HG03378 (cell line): Measurements from ENCODE around the gene TTLL11.
"Not testable (repeated sequence)": the region's sequence is repeated elsewhere in the genome, so short reads cannot be mapped to it uniquely, and the experiment has no call there.

ENCODE experiments used
- ATAC-seq: cut with Tn5 transposase; IDR thresholded peaks from one replicate; pipeline ENCODE4 v1.9.1; 2021; ENCODE audit warnings: mild to moderate bottlenecking, moderate library complexity; ENCODE audit not compliant: unreplicated experiment

The TTLL11 gene

DNA sequence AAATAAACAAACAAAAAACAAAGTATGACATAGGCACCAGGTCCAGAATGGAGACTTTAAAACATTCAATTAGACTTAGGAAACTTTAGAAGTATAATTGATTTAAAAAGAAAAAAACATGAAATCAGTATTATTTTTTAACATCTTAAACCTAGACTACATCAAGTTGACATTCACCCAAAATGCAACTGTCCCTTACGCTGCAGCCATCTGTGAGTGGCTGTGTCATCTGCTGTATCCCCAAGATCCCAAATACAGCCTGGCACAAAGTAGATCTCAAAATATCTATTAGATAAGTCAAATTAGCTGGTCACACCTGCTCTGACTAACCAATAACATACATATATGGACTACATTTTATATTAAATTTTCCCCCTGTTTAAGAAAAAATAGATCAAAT is 7.8 kb downstream of the TTLL11 start:
- ATAC-seq, result no peak

DNA sequence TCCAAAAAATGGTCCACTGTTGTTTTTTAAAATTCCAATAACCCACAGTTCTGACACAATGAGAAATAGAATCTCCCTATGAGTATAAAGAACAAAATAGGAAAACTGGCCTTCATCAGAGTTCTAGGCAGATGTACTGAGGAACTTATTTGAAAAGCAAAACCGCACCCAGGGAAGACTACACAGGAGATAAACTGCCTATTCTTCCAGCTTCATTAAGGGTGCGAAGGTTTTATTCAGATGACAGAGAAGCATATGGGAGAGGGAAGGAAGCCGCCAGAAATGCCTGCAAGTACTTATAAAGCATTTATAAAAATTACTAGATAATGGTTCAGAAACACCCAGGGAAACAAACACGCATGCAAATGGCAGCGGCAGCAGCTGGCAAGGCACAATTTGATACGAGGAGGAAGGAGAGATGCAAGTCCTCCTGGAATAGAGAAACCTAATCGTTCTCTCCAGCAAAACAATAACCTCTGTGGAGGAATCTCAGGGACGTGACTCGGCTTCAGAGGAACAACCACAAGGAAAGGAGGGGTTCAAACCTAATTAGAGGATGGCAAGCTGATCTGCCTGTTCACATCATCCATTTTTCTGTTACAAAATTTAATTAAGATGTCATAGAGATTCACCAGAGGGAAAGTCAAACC is 9.0 kb downstream of the TTLL11 start:
- ATAC-seq, result no peak

DNA sequence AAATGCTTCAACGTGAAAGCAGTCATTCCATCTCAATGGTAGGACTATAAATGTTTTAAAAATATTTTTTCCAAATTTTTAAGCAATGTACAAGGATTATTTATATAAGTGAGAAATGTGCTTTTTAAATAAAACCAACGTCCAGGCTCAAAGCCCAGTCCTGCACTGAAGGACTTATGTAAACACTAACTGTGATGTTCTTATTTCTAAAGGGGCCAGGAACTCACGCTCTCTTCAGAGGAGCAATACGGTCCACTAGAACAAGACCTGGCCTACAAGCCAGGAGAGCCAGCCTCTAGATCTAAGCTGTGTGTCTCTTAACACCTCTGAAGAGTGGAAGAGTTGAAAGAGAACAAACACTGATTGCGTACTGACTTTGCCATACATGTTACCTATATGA is 12.1 kb downstream of the TTLL11 start:
- no peak for ATAC-seq

DNA sequence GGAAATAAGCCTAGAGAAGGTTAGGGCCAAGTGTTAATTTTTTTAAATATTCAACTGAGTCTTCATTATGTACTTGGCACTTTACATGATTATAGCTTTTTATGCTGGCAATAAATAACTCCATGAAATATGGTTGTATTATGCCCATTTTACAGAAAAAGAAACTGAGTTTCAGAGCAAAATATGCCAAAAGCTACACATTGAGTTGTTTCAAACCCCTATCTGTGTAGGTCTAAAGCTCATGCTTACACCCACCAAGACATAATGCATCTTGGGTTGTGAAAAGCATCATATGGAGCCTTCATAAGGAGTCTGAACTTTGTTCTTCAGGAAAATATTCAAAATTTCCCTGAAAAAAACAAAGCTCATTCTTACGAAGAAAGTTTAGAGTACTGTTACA is 14.6 kb downstream of the TTLL11 start:
- ATAC-seq, result no peak

DNA sequence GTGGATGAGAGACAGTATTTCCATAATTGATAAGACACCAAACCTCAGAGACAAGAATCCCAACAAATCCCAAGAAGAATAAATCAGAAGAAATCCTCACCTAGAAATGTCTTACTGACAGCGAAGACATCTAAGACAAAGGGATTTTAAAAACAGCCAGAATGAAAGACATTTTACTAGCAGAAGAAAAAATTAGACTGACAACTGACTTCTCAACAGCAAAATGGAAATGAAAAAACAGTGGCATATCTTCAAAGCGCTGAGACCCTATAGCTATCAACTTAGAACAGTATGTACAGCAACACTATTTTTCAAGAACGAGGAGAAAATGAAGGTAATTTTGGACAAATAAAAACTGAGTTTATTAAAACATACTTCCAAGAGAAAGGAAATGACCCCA is 16.3 kb downstream of the TTLL11 start:
- ATAC-seq, result no peak

DNA sequence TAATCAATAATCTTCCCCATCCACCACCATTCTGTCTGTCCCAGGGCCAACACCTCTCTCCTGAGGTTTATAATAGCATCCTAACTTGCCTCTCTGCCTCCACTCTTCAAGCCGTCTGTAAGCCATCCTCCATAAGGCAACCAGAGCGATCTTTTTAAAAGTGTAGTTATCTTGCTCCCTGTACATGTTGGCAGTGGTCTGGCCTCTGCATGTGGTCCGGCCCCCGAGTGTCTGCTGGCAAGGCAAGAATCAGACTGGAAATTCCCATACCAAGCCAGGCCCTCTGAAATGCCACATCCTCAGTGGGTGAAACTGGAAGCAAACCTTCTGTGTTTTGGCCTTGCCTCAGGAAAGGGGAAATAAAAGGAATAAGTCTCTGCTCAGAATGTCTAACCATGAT is 17.0 kb downstream of the TTLL11 start:
- no peak for ATAC-seq

DNA sequence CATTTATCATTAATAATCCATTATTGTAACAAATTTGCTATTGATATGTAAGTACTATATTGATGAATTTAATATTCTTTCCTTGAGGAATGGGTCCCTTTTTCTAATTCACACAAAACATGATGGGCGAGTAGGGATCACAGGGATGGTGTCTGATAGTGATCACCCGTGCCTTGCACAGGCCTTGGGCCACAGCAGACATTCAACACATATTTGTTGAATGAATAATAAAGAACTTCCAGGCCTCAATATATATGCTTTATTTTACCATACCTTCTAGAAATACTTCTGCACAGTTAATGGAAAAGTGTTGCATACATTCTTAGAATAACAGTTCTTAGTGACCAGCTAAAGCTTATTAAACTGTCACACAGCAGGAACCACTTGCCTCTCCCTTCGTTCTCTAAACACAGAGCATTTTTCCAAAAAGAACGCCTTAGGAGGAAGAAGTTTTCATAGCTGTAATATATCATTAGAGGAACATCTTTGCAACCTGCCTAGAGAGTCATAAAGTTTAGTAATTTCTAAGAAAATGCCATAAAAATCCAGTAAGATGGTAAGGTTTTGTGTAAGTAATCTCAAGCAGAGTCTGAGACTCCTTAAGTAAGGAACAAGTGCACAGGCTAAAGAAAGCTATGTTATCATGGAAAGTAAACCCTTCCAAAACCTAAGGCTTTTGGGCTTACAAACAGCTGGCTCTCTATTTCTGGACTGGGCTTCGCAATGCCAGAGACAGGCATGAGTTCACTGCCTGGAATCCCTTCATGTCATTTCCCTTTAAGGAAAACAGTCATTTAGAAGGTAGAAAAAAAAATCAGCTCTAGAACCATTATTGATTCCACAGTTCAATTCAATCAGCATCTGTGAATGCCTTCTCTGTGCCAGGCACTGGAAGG is 17.7 kb downstream of the TTLL11 start:
- no peak for ATAC-seq

DNA sequence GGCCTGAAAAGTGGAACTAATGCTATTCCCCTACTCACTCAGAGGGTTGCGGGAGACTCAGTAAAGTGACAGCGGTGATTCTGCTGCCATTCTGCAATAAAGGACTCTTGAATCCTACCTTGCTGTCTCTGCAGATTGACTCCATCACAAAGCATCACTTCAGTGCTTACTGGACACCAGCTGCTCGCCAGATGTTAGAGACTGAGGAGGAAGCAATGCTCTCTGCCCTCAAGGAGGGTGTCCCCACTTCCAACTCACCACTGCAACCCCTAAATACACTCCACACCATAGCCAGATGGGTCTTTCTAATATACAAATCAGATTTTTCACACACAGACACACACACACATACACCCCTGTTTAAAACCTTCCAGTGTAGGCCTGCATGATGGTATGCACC is 21.4 kb downstream of the TTLL11 start:
- ATAC-seq, result no peak

DNA sequence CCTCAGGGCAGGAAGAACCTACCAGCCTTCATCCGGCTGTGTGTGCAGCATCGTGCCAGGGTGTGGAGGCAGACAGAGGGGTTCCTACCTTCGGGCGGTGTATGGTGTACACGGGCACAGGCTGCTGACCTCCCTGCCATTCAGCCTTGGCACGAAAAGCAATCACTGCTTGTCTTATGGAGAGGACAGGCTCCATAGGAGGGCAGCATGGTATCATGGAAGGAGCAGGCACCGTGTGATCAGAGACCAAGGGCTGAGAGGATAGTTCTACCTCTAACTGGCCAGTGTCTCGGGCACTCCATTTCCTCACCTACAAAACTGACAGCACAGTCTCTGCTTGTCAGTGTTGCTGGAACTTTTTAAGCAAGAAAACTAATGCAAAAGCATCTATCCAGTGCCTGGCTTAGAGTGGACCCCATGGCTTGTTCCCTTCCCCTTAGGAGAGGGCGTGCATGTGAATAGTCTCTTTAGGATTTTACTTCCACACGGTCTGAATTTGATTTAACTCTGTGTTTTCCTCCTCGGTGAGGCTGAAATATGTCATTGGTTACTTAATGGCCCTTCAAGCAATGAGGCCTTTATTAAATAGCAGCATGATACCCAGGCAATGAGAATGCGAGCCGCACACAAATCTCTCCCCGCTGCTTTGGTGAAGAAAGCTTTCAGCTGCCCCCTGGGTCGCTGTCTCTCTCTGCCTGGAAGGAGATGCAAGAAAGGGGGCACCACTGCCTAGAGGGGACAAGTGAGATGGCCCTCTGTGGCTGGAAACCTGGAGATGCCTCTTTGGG is 22.2 kb downstream of the TTLL11 start:
- ATAC-seq, result no peak

DNA sequence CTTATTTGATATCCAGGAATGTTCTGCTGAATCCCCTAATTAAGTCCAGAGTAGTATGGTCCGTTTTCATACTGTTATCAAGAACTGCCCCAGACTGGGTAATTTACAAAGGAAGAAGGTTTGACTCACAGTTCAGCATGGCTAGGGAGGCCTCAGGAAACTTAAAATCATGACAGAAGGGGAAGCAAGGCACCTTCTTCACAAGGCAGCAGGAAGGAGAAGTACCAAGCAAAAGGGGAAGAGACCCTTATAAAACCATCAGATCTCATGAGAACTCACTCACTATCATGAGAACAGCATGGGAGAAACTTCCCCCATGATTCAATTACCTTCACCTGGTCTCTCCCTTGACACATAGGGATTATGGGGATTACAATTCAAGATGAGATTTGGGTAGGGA is 26.4 kb downstream of the TTLL11 start:
- not testable (repeated sequence) for ATAC-seq

DNA sequence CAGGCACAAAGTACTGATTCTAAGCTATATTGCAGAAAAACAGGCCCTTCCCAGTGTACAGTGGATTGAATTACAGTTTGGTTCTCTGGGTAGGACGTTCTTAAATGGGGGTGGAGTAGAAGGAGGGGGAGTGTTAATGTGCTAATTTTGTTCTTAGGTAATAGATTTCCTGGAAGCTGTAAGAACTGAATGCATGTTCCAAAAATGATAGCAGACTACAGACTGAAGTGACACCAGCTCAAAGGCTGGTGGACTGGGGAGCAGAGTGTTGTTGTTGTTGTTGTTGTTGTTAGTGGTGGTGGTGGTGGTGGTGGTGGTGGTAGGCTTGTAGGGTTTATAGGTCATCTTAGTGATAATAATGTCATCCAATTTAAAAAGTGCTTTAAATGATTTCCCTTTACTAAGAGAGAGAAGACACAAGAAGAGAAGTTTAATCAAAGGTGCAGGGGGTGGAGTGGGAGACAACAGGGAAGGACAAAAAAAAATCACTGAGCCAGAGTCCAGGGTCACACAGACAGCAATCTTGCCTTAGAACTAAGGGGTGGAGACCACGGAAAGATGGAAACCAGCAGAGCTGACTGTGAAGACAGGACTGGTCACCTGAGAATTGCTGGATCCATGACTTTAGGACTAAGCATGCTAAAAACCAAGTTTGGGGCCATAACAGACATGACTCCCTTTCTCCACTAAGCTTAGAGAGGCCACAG is 27.0 kb downstream of the TTLL11 start:
- no peak for ATAC-seq

DNA sequence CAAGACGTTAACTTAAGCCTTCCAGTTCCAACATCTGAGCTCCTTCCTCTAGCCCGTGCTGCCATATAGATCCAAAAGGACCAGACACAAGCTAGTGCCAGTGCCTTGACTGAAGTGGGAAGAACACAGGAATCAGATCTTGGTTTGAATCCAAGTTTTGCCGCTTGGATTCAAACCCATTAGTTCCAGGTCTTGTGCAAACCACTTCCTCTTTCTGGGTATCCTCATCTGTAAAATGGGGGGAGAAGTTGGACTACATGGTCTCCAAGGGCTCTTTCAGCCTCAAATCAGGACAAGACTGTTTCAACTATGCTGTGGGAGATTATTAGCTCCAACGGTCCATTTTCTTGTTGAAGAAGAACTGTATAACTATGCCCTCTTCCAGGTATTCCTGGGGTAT is 32.6 kb downstream of the TTLL11 start:
- ATAC-seq, result no peak

DNA sequence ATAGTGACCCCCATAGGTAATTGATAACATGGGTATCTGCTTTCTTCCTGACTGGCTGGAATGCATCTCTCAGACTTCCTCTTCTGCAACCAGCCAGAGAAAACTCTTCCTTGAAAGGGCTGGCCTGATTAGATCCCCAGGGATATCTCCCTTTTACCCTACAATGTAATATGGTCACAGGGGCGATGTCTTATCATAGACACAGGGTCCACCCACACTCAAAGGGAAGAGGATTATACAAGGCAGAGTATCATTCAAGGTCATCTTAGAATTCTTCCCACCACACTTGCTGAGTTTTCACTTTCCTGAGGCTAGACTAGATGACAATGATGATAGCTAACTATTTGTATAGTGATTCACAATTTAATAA is 33.2 kb downstream of the TTLL11 start:
- ATAC-seq, result no peak

DNA sequence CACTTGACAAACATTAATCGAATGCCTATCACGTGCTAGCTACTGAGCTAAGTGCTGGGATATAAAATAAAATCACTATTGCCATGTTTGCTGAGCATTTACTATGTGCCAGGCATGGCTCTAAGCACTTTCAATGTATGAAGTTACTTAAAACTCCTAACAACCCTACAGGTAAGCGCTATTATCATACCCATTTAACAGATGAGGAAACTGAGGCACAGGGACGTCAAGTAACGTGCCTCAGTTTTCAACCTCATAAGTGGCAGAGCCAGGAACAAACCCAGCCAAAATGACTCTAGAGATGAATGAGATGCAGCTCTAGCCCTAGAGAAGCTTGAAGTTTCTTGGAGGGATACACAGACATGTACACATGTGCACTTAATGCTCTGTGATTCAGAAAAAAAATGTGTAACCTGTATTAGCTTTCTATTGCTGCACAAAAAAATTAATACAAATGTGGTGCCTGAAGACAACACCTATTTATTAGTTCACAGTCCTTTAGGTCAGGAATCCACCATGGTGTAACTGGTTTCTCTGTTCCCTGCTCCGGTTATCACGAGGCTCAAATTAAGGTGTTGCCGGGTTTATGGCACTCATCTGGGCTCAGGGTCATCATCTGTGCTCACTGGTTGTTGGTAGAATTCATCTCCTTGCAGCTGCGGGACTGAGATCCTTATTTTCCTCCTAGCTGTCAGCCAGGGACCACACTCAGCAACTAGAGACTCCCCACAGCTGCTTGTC is 33.7 kb downstream of the TTLL11 start:
- no peak for ATAC-seq

DNA sequence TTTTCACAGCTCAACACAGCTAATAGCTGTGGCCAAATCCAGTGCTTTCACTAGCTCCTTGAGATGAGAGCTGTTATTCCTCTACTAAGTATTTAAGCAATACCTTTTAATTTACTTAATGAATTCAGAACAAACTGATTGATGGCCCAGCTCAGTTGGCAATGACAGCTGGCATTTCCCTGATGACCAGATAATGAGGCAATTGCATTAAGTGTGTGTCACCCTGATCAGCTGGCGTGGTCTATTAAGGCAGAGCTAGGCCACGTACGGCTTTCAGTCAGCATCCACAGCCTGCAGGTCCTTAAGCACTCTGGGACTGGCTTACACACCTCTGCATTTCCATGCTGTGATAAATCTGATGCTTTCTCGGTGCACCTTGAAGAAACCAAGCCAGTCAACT is 34.4 kb downstream of the TTLL11 start:
- no peak for ATAC-seq

DNA sequence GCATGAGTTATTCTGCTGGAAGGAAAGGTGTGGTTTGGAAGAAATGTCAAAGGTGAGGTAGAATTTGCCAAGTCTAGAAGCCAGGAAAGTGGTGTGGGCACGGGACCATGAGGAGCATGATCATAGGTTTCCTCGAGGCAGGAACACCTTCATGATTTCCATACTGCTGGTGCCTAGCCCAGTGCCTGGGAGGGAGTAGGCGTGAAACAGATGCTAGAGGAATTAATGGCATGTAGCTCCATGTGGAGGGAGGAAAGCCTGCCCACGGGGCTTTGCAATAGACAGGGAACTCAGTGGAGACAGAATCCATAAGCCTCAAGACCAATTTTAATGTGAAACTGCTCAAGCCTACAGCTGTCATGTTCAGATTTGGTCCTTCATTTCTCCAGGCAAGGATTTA is 35.1 kb downstream of the TTLL11 start:
- ATAC-seq, result no peak

DNA sequence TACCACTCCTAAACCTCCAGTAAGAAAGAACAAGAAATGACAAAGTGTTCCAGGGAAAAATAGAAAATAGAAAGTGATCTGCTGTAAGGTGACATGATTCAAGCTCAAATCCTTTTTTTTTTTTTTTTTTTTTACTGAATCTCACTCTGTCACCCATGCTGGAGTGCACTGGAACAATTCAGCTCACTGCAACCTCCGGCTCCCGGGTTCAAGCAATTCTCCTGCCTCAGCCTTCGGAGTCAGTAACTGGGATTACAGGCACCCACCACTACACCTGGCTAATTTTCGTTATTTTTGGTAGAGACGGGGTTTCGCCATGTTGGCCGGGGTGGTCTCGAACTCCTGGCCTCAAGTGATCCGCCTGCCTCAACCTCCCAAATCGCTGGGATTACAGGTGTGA is 35.9 kb downstream of the TTLL11 start:
- ATAC-seq, result no peak

DNA sequence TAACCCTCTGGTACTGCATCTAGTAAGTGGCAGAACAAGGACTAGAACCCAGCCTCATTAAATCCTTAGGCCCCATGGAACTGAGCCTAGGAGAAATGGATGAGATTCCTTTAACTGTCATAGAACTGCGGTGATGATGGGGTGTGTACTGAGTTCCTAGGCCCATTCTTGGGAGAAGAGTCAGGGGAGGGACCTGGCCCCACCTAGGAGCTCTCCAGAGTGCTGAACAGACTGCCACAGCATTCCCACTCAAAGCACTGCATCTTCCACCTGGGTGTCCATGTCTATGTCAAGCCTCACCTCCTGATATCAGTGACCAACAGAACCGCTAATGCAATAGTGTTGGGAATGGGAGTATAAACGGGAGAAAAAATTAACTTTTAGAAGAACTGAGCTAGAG is 36.6 kb downstream of the TTLL11 start:
- ATAC-seq, result no peak

DNA sequence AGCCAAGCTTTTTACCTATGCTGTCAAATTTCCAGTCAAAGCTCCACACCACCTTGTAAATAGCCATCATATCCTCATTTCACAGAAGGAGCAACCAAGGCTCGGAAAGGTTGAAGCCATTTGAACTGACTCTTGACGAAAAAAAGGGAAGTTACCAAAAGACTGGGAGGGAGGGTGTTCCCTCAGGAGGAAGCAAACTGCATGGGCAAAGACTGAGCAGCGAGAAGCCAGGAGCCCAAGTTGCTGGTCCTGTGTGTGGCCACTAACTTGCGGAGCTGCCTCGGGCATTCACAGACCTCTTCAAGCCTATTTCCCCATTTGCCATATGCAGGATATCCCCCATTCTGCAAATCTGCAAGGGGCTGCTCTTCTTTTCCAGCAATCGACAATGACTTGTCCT is 37.4 kb downstream of the TTLL11 start:
- ATAC-seq, result no peak

DNA sequence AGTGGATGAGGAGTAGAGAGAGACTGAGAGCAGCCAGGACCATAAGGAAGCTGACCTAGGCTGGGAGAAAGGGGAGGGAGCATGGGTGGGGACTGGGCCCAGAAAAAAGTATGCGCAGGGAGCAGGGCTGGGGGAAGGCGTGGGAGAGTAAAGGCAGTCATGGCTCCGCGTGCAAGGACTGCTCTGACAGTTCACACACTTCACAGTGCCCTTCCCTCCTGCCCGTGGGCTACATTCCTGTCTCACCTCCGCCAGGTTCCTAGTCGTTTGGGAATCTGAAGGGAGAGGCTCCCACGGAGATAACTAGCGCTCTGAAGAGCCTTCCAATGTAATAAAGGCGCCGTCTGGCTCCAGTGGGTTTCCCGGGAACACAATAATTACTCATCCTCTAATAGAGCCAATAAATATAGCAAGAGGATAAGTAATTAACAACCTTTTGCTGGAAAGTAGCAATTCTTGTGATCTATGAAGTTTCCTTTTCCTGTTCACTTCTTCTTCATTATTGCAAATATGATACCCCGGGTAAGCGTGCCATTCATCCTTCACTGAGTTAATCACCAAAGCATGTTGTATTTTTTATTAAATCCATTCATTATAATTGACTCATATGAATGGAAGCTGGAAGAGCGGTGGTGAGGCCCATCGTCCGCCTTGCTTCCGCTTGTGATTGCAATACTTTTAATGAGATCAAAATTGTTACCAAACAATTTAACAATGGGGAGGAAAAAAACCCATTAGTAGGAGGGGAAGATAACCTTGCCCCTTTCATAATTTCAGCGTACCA is 39.3 kb downstream of the TTLL11 start:
- no peak for ATAC-seq
